Endothelial cell of umbilical vein (primary cell): Measurements from ENCODE around the gene DACT1. TPM values are rescaled to one million over a fixed set of nuclear protein-coding genes. Genes with fewer than 3 reads are reported as not detected.

ENCODE experiments used
- BruUV-seq: library from RNA; stranded (reverse); fragments of 400-500 nt; replicated peaks from 2 replicates; lab custom pipeline; 2021; lab: Mats Ljungman, UMichigan
- CTCF ChIA-PET: fragments of 300-600, 350-600 bp; sonication (Branson Sonifier 250); formaldehyde crosslinking; loops from one replicate; lab custom pipeline; 2021; ENCODE audit warnings: antibody characterized with exemption, inconsistent platforms; lab: Charles Lee
- POLR2A ChIA-PET: fragments of 300-600, 350-600 bp; sonication (Branson Sonifier 250); formaldehyde crosslinking; loops from one replicate; lab custom pipeline; 2021; ENCODE audit warnings: antibody characterized with exemption, inconsistent platforms; lab: Charles Lee
- DNase-seq: peaks from one replicate; pipeline ENCODE4 v3.0.0-alpha.2; 2011; ENCODE audit warnings: low read depth, low spot score
- FAIRE-seq: peaks from 2 replicates; lab custom pipeline; 2011; peaks lifted over from hg19 to GRCh38; lab: Jason Lieb, UNC
- H2AFZ ChIP-seq: 2 replicates; pipeline ENCODE4 v1.6.0; 2012; ENCODE audit warnings: low read depth, low read length, control low read depth, inconsistent platforms
- H3K27ac ChIP-seq: 2 replicates; pipeline ENCODE4 v1.5.1; 2011; ENCODE audit warnings: low read depth, mild to moderate bottlenecking, control low read depth, low read length, moderate library complexity; ENCODE audit not compliant: insufficient read depth
- H3K27me3 ChIP-seq, 2 experiments: 2 replicates each; pipeline versions ENCODE4 v1.6.0 to v1.6.1; 2011; ENCODE audit warnings: low read length in 2 of 2, mixed read lengths in 1 of 2; ENCODE audit not compliant: control insufficient read depth in 2 of 2, insufficient read depth in 2 of 2
- H3K36me3 ChIP-seq, 2 experiments: 2 replicates in 1 of 2; 3 replicates in 1 of 2; pipeline ENCODE4 v1.5.1; 2011; ENCODE audit warnings: low read length in 2 of 2, mild to moderate bottlenecking in 1 of 2, moderate library complexity in 1 of 2; ENCODE audit not compliant: control insufficient read depth in 2 of 2, insufficient read depth in 2 of 2; ENCODE audit errors: extremely low read depth in 1 of 2
- H3K4me1 ChIP-seq: 3 replicates; pipeline ENCODE4 v1.5.1; 2011; ENCODE audit warnings: mild to moderate bottlenecking, low read length; ENCODE audit not compliant: control insufficient read depth, insufficient read depth; ENCODE audit errors: extremely low read depth
- H3K4me2 ChIP-seq: 2 replicates; pipeline ENCODE4 v1.6.1; 2011; ENCODE audit warnings: low read length, control low read depth, mixed read lengths; ENCODE audit not compliant: insufficient read depth
- H3K4me3 ChIP-seq, 3 experiments: fragments of 200-600 bp in 1 of 3; sonication (generic), shearing (Covaris generic) in 1 of 3; replicated peaks in 1 of 3; 2 replicates each; pipeline ENCODE4 v1.5.1; 2011 to 2016; ENCODE audit warnings: control low read depth in 3 of 3, low read length in 3 of 3, mild to moderate bottlenecking in 2 of 3, inconsistent platforms in 1 of 3, low read depth in 1 of 3, moderate library complexity in 1 of 3; ENCODE audit not compliant: insufficient read depth in 1 of 3
- H3K79me2 ChIP-seq: 2 replicates; pipeline ENCODE4 v1.6.0; 2012; ENCODE audit warnings: low read length, inconsistent platforms; ENCODE audit not compliant: control insufficient read depth, insufficient read depth
- H3K9ac ChIP-seq: replicated peaks from 2 replicates; pipeline ENCODE3; 2011; ENCODE audit warnings: low read length, control low read depth; ENCODE audit not compliant: insufficient read depth; ENCODE audit errors: extremely low read depth
- H3K9me1 ChIP-seq: replicated peaks from 3 replicates; pipeline ENCODE4 v1.6.0; 2011; ENCODE audit warnings: mild to moderate bottlenecking, low read length; ENCODE audit not compliant: control insufficient read depth, insufficient read depth; ENCODE audit errors: extremely low read depth
- H3K9me3 ChIP-seq: replicated peaks from 2 replicates; pipeline ENCODE4 v1.5.1; 2012; ENCODE audit warnings: low read length, inconsistent platforms; ENCODE audit not compliant: control insufficient read depth, insufficient read depth
- H4K20me1 ChIP-seq: replicated peaks from 2 replicates; pipeline ENCODE3; 2011; ENCODE audit warnings: mild to moderate bottlenecking, low read length; ENCODE audit not compliant: control insufficient read depth, insufficient read depth; ENCODE audit errors: extremely low read depth
- CTCF ChIP-seq, 2 donors: IDR thresholded peaks; 1 replicate in 1 of 2; 2 replicates in 1 of 2; pipeline ENCODE4 v1.5.1; 2011; ENCODE audit warnings: low read length in 2 of 2, mild to moderate bottlenecking in 2 of 2, moderate library complexity in 2 of 2, control low read depth in 1 of 2, inconsistent platforms in 1 of 2, low read depth in 1 of 2; ENCODE audit not compliant: insufficient read depth in 1 of 2; ENCODE audit errors: extremely low read depth in 1 of 2
- FOS ChIP-seq: IDR thresholded peaks from 2 replicates; pipeline ENCODE4 v1.6.1; 2011; ENCODE audit warnings: mild to moderate bottlenecking, low read length, moderate library complexity, borderline replicate concordance; ENCODE audit not compliant: insufficient read depth
- GATA2 ChIP-seq: IDR thresholded peaks from 2 replicates; pipeline ENCODE4 v1.7.0; 2011; ENCODE audit warnings: low read depth, mild to moderate bottlenecking, moderate library complexity, mixed read lengths, low read length; ENCODE audit not compliant: insufficient read length, insufficient read depth
- MAX ChIP-seq: IDR thresholded peaks from 2 replicates; pipeline ENCODE4 v1.6.1; 2011; ENCODE audit not compliant: insufficient read depth, insufficient read length
- POLR2AphosphoS5 ChIP-seq: IDR thresholded peaks from 2 replicates; pipeline ENCODE4 v1.6.1; 2012; ENCODE audit warnings: low read depth, mild to moderate bottlenecking, control low read depth, low read length, moderate library complexity; ENCODE audit not compliant: insufficient read depth
- dilution Hi-C: fragments of 300-500 bp; cut with MboI; formaldehyde crosslinking; loops from one replicate; pipeline ENCODE4 v1.15.0; 2019; ENCODE audit warnings: low sequenced_read_pairs; ENCODE audit not compliant: extremely low pct_ligation_motif_present
- intact Hi-C: fragments of 100-400 bp; cut with micrococcal nuclease; formaldehyde crosslinking; loops from one replicate; pipeline ENCODE4 v1.10.0; 2022
- polyA plus RNA-seq, 4 experiments: library from polyadenylated mRNA; depleted of rRNA in 3 of 4; stranded (reverse) in 3 of 4; unstranded in 1 of 4; fragments of >200 nt; gene quantifications; 2 replicates each; pipeline versions ENCODE4 v1.2.1 to v1.2.3, GENCODE V29; 2011 to 2012; ENCODE audit warnings: missing spikeins in 1 of 4
- total RNA-seq: library from RNA; stranded (reverse); gene quantifications from 2 replicates; pipeline ENCODE4 v1.2.3, GENCODE V29; 2021

Gene DACT1
- total and polyA plus RNA-seq, 2 donors (not counting 3 experiments of a cell fraction or from before 2014, with no cell fraction given): 0.21 to 0.27 TPM

- Histone ChIP-seq H3K4me3 (no peak overlapping the region), H3K27ac (no peak overlapping the region), H2AFZ (no peak overlapping the region), H3K27me3 (peaks cover 40 to 60% of the 10 kb centered on the region in 2 experiments), H3K9ac (no peak overlapping the region), H3K4me1 (peaks cover 8% of the 10 kb centered on the region), H3K79me2 (no peaks in the 10 kb centered on the region), H4K20me1 (no peaks in the 10 kb centered on the region), H3K9me3 (no peaks in the 10 kb centered on the region), H3K9me1 (no peaks in the 10 kb centered on the region), H3K4me2 (no peak overlapping the region), H3K36me3 (no peaks in the 10 kb centered on the region)
- ChIA-PET CTCF (interaction anchor here (1.2 to 8.8 kb wide), 4 partner anchors 18 to 384 kb away, joined by 3 to 93 read pairs (median 5); no protein-coding TSS in a partner anchor), POLR2A (no interaction called here)
- intact Hi-C loops: loop anchor here (2.0 kb wide), 1 partner anchor 135 kb away; no protein-coding TSS in a partner anchor
- no peak for FAIRE-seq
- BruUV-seq: no TSS peak
- no peak for DNase-seq
- dilution Hi-C loops: no loop called here
- no peak for TF ChIP-seq CTCF (IDR thresholded peaks at IDR 0.05; ENCODE audit: extremely low read depth in 1 of 2, insufficient read depth in 1 of 2, low read depth in 1 of 2, low read length in 2 of 2)
- TF ChIP-seq MAX: no peak
- no peak for TF ChIP-seq POLR2AphosphoS5
- TF ChIP-seq GATA2: no peak
- TF ChIP-seq FOS: no peak
Measured at GRCh38 chr14:58636129-58636528, 1.6 kb upstream of the DACT1 start.
